ENCODE data around the gene PFN3. TPM values are rescaled to one million over a fixed set of nuclear protein-coding genes. Genes with fewer than 3 reads are reported as not detected.

The PFN3 gene
- total and polyA plus RNA-seq, 2 of the 13 experiments (the other 11 are each of a cell fraction or from before 2014, with no cell fraction given) = not detected

DNA sequence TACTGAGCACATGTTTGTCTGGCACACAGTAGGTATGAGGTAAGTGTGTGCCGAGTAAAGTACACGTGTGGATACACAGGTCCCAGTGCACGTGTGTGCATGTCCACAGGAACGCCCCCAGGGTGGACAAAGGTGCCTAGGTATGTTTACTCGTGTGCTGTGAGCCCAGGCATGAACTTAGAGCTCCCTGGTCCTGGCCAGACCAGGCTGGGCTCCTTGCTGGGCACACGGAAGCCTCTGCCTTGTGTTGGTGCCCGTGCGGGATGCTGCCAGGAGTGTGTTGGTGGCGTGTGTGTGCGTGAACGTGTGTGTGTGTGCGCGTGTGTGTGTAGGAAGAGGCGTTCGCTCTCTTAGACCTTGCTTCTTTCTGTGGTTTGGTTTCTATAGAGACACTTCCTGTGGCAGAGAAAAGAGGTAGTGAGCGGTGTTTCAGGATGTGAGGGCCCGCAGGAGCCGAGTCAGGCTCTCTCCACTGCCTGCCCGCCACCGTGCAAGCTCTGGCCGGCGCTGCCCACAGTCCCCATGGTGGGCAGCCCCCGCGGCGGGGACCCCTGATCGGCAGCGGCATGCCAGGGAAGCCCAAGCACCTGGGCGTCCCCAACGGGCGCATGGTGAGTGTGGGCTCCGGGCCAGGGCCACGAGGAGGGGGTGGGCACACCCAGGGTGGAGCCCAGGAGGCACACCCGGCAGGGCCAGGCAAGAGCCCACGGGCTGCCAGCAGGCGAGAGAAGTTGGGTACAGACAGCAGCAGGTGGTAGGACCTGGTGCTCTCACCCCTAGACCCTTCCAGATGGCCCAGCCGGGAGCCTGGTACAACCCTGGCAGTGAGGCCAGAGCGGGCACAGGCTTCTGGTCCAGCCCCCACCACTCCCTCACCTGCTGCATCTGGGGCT lies 42.8 kb downstream of the PFN3 start, which contains the start of gene RGS14 (continued):
- no peak for TF ChIP-seq GABPA (IDR thresholded peaks at IDR 0.05; ENCODE audit: low read depth, low read length)
- no peak for TF ChIP-seq GABPA (CRISPR knock-in tag; IDR thresholded peaks at IDR 0.05; ENCODE audit: low read depth)
- TF ChIP-seq, protein P1, sequence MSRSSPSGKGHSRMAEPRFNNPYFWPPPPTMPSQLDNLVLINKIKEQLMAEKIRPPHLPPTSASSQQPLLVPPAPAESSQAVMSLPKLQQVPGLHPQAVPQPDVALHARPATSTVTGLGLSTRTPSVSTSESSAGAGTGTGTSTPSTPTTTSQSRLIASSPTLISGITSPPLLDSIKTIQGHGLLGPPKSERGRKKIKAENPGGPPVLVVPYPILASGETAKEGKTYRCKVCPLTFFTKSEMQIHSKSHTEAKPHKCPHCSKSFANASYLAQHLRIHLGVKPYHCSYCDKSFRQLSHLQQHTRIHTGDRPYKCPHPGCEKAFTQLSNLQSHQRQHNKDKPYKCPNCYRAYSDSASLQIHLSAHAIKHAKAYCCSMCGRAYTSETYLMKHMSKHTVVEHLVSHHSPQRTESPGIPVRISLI (CRISPR knock-in tag; IDR thresholded peaks at IDR 0.05; ENCODE audit: borderline replicate concordance) = no peak
- TF ChIP-seq, protein P2, sequence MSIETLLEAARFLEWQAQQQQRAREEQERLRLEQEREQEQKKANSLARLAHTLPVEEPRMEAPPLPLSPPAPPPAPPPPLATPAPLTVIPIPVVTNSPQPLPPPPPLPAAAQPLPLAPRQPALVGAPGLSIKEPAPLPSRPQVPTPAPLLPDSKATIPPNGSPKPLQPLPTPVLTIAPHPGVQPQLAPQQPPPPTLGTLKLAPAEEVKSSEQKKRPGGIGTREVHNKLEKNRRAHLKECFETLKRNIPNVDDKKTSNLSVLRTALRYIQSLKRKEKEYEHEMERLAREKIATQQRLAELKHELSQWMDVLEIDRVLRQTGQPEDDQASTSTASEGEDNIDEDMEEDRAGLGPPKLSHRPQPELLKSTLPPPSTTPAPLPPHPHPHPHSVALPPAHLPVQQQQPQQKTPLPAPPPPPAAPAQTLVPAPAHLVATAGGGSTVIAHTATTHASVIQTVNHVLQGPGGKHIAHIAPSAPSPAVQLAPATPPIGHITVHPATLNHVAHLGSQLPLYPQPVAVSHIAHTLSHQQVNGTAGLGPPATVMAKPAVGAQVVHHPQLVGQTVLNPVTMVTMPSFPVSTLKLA (IDR thresholded peaks at IDR 0.05) = peak; percentile 66
- no peak for TF ChIP-seq NFYB (CRISPR knock-in tag; IDR thresholded peaks at IDR 0.05)
- TF ChIP-seq DNMT3B (CRISPR knock-in tag; conservative IDR thresholded peaks at IDR 0.05) = no peak
- TF ChIP-seq, protein P3, sequence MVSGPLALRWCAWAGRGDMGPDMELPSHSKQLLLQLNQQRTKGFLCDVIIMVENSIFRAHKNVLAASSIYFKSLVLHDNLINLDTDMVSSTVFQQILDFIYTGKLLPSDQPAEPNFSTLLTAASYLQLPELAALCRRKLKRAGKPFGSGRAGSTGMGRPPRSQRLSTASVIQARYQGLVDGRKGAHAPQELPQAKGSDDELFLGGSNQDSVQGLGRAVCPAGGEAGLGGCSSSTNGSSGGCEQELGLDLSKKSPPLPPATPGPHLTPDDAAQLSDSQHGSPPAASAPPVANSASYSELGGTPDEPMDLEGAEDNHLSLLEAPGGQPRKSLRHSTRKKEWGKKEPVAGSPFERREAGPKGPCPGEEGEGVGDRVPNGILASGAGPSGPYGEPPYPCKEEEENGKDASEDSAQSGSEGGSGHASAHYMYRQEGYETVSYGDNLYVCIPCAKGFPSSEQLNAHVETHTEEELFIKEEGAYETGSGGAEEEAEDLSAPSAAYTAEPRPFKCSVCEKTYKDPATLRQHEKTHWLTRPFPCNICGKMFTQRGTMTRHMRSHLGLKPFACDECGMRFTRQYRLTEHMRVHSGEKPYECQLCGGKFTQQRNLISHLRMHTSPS (CRISPR knock-in tag; IDR thresholded peaks at IDR 0.05; ENCODE audit: low read depth) = peak; percentile 30; the same call in 1 of the 2 replicates
- peak; percentile 74; the same call in 1 of the 2 replicates for TF ChIP-seq HNRNPL (IDR thresholded peaks at IDR 0.05; ENCODE audit: low read depth, low read length)
- TF ChIP-seq PCBP1 (IDR thresholded peaks at IDR 0.05; ENCODE audit: borderline replicate concordance, low read depth, low read length) = no peak
- TF ChIP-seq, protein P4, sequence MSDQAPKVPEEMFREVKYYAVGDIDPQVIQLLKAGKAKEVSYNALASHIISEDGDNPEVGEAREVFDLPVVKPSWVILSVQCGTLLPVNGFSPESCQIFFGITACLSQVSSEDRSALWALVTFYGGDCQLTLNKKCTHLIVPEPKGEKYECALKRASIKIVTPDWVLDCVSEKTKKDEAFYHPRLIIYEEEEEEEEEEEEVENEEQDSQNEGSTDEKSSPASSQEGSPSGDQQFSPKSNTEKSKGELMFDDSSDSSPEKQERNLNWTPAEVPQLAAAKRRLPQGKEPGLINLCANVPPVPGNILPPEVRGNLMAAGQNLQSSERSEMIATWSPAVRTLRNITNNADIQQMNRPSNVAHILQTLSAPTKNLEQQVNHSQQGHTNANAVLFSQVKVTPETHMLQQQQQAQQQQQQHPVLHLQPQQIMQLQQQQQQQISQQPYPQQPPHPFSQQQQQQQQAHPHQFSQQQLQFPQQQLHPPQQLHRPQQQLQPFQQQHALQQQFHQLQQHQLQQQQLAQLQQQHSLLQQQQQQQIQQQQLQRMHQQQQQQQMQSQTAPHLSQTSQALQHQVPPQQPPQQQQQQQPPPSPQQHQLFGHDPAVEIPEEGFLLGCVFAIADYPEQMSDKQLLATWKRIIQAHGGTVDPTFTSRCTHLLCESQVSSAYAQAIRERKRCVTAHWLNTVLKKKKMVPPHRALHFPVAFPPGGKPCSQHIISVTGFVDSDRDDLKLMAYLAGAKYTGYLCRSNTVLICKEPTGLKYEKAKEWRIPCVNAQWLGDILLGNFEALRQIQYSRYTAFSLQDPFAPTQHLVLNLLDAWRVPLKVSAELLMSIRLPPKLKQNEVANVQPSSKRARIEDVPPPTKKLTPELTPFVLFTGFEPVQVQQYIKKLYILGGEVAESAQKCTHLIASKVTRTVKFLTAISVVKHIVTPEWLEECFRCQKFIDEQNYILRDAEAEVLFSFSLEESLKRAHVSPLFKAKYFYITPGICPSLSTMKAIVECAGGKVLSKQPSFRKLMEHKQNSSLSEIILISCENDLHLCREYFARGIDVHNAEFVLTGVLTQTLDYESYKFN (CRISPR knock-in tag; conservative IDR thresholded peaks at IDR 0.05) = no peak
- no peak for TF ChIP-seq TAF15 (IDR thresholded peaks at IDR 0.05; ENCODE audit: low read depth, low read length, poor library complexity, severe bottlenecking)

All from HepG2 (cell line).